GM12864 (cell line): ENCODE results near the gene CPVL.

Experiments
- DNase-seq: peaks from one replicate; pipeline ENCODE4 v3.0.0-alpha.2; 2011; ENCODE audit warnings: low read depth
- H3K4me3 ChIP-seq: 2 replicates; pipeline ENCODE4 v1.5.1; 2011; ENCODE audit warnings: mild to moderate bottlenecking, low read depth, low read length, control low read depth
- TF ChIP-seq, protein P1 (sequence below): IDR thresholded peaks from 2 replicates; pipeline ENCODE4 v1.5.1; 2011; ENCODE audit warnings: low read depth, mild to moderate bottlenecking, moderate library complexity, low read length, control low read depth, inconsistent platforms; ENCODE audit errors: missing control alignments

CPVL gene

DNA sequence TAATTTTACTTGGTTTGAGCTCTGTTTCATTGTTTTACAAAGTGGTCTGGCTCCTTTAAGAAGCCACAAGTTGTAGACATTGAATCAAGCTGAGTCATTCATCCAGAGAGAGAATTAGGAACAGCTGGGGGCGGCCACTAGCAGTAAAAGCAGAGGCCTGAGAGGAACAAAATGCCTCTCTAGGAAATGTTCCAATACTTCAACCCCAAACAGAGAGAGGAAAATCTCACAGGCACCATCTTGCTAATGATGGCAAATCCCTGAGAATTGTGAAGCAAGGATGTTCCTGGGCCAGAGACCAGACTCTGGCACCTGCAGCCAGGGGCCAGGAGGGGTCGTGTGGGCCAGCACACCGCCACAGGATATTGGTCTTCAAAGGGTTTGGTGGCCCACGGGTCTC lies 161.7 kb downstream of the CPVL start:
- no peak overlapping the region for H3K4me3 ChIP-seq
- no peak for DNase-seq
- TF ChIP-seq, protein P1, sequence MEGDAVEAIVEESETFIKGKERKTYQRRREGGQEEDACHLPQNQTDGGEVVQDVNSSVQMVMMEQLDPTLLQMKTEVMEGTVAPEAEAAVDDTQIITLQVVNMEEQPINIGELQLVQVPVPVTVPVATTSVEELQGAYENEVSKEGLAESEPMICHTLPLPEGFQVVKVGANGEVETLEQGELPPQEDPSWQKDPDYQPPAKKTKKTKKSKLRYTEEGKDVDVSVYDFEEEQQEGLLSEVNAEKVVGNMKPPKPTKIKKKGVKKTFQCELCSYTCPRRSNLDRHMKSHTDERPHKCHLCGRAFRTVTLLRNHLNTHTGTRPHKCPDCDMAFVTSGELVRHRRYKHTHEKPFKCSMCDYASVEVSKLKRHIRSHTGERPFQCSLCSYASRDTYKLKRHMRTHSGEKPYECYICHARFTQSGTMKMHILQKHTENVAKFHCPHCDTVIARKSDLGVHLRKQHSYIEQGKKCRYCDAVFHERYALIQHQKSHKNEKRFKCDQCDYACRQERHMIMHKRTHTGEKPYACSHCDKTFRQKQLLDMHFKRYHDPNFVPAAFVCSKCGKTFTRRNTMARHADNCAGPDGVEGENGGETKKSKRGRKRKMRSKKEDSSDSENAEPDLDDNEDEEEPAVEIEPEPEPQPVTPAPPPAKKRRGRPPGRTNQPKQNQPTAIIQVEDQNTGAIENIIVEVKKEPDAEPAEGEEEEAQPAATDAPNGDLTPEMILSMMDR = no peak

GRCh38 chr7:28984217-28984616 lies 162.1 kb downstream of the CPVL start:
- H3K4me3 ChIP-seq = no peak overlapping the region
- DNase-seq = no peak
- TF ChIP-seq, protein P1 = no peak

DNA sequence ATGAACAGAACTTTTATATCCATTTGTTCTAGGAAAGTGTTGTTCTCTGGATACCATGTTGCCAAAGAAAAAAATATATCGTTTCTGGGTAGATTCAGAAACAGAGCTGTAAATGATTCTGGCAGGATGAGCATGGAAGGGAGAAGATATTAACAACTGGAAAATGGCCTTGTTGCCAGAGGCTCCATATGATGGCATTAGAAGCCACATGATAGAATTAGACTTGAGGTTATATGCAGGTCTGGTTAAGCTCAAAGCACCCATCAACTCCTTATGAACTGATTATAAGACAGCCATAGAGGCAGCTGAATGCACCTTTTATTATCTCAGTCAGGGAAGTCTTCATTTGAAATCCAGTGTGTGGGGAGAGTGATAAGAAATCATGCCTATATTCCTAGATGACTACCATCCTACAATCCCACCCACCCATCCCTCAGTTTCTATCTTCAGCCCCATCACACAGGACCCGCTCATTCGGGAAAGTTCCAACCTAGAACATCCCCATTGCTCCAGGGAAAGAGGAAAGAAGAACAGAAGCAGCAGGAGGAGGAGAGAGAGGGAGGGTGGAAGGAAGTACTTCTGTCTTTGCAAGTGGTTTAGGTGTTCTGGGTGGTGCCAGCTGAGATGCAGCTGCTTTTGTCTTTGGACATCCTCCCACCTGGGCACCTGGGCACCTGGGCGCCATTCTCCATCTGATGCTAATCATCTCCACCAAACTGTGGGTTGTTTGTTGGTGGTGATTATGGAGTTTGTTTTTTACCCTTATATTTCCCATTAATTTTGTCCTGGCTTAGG lies 162.7 kb downstream of the CPVL start:
- DNase-seq = no peak
- no peak overlapping the region for H3K4me3 ChIP-seq
- TF ChIP-seq, protein P1 = no peak

DNA sequence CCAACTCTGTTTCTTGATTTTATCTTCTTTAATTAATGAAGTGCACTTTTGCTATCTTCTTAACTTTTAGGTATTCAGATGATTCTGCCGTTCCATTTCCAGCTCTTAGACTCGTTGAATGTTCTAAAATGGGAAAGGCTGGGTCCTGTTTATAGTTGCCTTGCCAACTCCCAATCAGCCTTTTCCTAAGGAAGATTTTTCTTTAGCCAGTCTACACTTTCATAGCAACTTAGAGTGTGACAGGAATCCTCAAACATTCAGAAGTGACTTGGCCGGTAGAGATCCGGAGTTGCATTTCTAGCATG lies 165.2 kb downstream of the CPVL start:
- TF ChIP-seq, protein P1 = no peak
- DNase-seq = no peak

DNA sequence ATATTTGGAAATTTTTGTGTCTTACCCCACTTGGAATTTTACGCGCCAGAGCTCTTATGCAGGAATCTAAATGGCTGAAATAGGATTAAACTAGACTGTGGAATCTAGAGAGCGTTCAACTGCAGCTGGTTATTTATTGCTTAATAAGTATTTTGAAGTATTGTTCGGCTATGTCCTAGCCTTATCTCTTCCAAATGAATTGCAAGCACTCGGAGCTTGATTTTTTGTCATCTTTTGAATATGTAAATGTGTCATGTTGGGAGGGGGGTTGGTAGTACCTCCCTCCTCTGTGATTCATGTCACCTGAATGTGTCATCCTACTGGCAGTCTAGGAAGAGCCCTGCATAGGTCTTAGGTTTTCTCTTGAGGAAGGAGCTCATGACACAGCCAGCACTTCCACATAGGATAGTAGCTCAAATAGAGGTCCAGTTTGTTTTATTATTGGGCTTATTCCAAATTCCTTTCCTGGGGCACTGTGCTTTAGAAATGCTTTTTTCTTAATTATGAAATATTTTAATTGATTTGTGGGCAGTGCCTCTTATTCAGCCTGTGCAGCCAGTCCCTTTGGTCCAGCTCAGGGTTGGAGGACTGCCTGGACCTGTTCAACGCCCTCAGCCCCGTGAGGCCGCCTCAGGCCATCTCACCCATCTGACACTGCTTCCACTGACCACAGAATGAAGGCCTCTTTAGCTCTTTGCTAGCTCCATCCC lies 165.7 kb downstream of the CPVL start:
- TF ChIP-seq, protein P1 = no peak
- no peak for DNase-seq
- no peak overlapping the region for H3K4me3 ChIP-seq

More for the DNA sequence above, 165.2 kb downstream of the CPVL start:
- no peak overlapping the region for H3K4me3 ChIP-seq

DNA sequence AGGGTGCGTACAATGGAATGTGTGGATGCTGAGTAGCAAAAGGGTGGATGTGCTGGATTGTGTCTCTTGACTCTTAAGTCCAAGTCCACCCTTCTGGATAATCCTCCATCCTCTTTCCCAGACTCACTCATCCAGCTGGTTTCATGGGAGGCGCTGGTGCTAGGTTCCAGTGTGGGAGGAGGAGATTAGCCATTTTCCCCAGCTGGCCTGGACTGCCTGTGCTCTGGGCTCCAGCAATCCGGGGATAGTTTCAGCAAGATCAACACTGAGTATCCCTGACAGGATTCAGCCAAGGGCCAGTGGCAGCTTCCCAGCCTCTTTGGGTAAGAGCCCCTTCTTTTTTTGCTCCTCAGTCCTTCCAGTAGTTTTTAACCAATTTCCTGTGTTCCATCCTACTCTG lies 166.6 kb downstream of the CPVL start:
- H3K4me3 ChIP-seq = no peak overlapping the region
- TF ChIP-seq, protein P1 = no peak
- DNase-seq = no peak
